GM18909 (cell line): ENCODE data around the gene RANBP17.

Experiments
- ATAC-seq: cut with Tn5 transposase; IDR thresholded peaks from one replicate; pipeline ENCODE4 v1.9.1; 2021; ENCODE audit warnings: mild to moderate bottlenecking; ENCODE audit not compliant: unreplicated experiment, poor library complexity

Gene RANBP17

GRCh38 chr5:171310819-171311321 is 449.1 kb downstream of the RANBP17 start:
- ATAC-seq, result no peak

GRCh38 chr5:171311322-171312077 is 449.7 kb downstream of the RANBP17 start:
- ATAC-seq, result no peak

- ATAC-seq, result no peak
Observed at GRCh38 chr5:171312129-171312974, 450.5 kb downstream of the RANBP17 start.

- ATAC-seq, result no peak
Observed at GRCh38 chr5:171313481-171314206, 451.8 kb downstream of the RANBP17 start.

- ATAC-seq, result no peak
Observed at GRCh38 chr5:171314728-171315385, 453.0 kb downstream of the RANBP17 start.

GRCh38 chr5:171315386-171315891 is 453.6 kb downstream of the RANBP17 start:
- ATAC-seq, result no peak

GRCh38 chr5:171315925-171316257 is 454.1 kb downstream of the RANBP17 start:
- no peak for ATAC-seq

- ATAC-seq, result no peak
Observed at GRCh38 chr5:171316258-171317121, 454.7 kb downstream of the RANBP17 start.

- ATAC-seq, result no peak
Observed at GRCh38 chr5:171317230-171317629, 455.4 kb downstream of the RANBP17 start.

GRCh38 chr5:171318026-171318425 is 456.2 kb downstream of the RANBP17 start:
- ATAC-seq, result no peak

GRCh38 chr5:171321447-171321846 is 459.6 kb downstream of the RANBP17 start:
- ATAC-seq, result no peak

- ATAC-seq, result no peak
Observed at GRCh38 chr5:171322527-171322926, 460.7 kb downstream of the RANBP17 start.

GRCh38 chr5:171323007-171323406 is 461.2 kb downstream of the RANBP17 start:
- no peak for ATAC-seq

- no peak for ATAC-seq
Observed at GRCh38 chr5:171323806-171324632, 462.2 kb downstream of the RANBP17 start.

- ATAC-seq, result no peak
Observed at GRCh38 chr5:171330021-171330420, 468.2 kb downstream of the RANBP17 start.

GRCh38 chr5:171335616-171336015 is 473.8 kb downstream of the RANBP17 start:
- no peak for ATAC-seq

- no peak for ATAC-seq
Observed at GRCh38 chr5:171336521-171337209, 474.8 kb downstream of the RANBP17 start.

GRCh38 chr5:171337210-171337569 is 475.4 kb downstream of the RANBP17 start:
- ATAC-seq, result no peak
